ENCODE data around the gene TSPAN4.

Gene TSPAN4

DNA sequence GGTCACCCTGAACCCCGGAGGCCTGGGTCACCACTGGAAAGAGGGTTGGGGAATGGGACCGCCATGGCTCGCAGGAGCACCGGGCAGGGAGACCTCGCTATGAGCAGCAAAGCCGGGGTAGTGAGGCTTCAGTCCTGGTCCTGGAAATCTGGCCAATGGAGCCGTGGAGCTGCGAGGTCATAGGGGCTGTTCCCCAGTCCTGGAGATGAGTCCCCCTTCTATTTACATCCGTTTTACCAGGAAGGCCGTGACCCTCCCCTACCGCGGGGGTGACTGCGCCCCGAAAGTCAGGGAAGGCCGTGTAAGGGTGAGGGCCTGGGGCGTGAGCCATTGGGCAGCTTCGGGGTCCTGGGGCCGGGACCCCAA, 38.1 kb upstream of the TSPAN4 start:
- DNase-seq (ENCODE audit: low read depth), result no peak

DNA sequence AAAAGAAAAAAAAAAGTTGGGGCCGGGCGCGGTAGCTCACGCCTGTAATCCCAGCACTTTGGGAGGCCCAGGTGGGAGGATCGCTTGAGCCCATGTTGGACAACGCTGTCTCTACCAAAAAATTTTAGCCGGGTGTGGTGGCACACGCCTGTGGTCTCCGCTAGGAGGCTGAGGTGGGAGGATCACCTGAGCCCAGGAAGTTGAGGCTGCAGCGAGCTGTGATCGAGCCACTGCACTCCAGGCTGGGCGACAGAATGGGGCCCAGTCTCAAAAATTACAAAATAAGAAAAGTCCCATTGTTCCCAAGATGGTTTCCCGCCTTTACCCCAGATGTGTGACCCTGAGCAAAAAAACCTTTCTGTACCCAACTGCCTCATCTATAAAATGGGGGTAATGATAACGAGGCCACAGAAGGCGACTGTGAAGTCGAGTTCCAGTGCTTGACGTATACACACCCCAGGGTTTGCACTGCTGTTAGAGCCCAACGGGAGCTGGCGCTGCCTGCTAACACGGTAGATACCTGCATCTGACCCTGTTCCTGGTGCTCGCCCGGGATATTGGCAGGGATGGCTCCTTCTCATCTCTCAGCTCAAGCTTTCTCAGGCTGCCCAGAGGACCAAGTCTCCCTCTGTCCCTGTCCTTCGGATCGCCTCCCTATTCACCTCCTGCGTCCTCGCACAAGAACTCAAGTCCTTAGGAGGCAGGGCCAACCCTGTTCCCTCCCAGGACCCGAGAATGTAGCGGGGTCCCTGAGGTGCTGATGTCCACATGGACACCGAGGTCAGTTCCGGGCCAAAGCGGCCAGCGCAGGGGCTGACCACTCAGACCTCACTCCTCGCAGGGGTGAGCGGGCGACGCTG, 34.0 kb upstream of the TSPAN4 start:
- DNase-seq (ENCODE audit: low read depth), result no peak

DNA sequence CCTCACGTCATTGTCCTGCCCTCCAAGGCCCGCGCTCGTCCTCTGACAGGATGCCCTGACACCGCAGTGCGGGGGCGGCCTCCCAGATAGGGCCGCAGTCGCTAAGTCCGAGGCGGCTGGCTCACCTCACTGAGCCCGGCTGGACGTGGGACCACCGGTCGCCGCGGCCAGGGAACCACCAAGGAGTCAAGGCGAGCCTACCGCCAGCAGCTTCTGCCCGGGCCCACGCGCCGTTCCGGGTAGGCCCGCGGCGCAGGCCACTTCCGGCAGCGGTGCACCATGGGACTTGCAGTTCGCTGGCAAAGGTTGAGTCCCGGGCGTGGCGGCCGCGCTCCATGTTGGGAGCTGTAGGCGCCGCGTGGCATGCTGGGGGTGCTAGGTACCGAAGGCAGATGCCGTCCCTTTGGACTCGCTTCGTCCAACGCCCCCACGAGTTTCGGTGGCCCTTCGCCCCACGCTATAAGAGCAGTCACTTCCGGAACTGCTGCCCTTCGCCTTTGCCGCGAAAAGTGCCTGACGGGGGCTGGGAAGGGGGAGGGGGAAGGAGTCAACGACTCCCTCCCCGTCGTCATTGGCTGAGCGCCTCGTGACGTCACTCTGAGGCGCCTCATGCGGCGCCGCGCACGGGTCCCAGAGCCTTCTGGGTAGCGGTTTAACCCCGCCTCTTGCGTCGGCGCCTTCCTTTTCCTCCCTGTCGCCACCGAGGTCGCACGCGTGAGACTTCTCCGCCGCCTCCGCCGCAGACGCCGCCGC, 33.2 kb upstream of the TSPAN4 start, which contains the start of gene RPLP2:
Gene RPLP2 (plus strand): TSS at position 681 of the 753 bp plus-strand sequence. CDS start 268 bp downstream, outside the sequence.
- peak; percentile 96 for DNase-seq (ENCODE audit: low read depth)

DNA sequence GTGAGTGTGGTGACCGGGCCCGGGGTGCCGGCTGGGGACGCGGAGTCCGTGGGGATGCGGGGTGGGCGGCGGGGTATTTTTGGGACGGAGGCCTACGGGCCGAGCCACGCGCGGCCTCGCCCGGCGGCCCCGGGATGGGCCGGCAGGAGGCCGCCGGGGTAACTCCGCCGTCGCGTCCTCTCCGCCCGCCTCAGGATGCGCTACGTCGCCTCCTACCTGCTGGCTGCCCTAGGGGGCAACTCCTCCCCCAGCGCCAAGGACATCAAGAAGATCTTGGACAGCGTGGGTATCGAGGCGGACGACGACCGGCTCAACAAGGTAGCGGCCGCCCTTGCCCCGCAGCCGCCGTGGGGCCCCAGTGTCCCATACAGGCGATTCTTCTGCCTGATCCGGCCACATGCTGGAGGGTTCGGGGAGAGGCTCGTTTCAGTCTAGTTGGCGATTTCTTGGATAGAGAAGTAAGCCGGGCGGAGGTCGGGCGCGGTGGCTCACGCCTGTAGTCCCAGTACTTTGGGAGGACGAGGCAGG, 32.5 kb upstream of the TSPAN4 start:
- no peak for DNase-seq (ENCODE audit: low read depth)

DNA sequence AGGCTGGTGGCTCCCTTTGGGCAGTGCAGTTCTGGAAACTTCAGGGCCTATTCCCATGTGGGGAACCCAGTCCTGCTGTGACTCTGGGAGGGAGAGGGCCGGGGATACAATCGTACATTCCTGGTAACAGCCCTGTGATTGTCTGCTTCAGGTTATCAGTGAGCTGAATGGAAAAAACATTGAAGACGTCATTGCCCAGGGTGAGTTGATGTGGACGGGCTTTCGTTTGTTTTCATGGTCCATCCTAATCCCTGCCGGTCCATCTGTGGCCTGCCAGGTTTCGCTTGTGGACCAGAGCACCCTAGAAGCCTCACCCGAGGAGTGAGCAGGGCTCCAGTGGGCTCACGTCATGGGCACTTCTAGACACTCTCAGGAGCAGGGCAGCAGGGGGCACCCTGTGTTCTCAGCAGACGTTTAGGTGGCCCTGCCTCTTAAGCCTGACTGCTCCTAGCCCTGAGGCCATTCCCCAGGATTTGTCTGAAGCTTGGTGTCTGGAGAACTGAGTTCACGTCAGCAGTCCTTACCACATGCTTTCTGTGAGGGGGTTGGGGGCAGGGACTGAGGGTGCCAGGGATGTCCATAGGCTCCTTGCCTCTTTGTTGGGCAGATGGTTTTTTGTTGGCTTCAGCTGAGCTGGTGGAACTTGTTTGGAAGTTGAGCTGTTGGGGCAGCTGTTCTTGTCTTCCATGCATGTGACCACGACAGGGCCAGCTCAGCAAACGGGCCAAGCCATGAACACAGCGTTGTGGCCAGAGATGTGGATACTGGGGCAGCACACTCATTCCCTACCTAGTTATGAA, 31.0 kb upstream of the TSPAN4 start:
- no peak for DNase-seq (ENCODE audit: low read depth)

DNA sequence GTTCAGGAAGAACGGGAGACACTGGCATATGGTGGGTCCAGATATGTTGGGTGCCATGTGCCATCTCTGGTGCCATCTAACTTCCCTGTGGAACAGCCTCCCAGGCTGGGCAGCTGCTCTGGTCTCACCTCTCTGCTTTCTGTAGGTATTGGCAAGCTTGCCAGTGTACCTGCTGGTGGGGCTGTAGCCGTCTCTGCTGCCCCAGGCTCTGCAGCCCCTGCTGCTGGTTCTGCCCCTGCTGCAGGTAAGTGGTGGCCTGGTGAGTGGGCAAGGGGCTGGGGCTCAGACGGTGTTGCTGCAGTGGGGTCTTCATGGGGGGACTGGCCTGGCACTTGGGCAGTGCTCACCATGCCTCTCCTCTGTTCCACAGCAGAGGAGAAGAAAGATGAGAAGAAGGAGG, 30.3 kb upstream of the TSPAN4 start:
- no peak for DNase-seq (ENCODE audit: low read depth)

DNA sequence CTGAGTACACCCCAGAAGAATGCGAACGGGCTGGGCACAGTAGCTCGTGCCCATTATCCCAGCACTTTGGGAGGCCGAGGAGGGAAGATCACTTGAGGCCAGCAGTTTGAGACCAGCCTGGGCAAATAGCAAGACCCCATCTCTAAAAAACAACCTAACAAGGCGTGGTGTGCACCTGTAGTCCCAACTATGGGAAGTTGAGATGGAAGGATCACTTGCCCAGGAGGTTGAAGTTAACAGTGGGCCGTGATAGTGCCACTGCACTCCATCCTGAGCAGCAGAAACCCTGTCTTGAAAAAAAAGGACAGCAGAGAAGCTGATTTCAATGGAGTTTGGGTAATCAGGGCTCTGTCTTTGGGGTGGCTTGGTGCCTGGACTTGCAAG, 29.6 kb upstream of the TSPAN4 start:
- DNase-seq (ENCODE audit: low read depth), result no peak

DNA sequence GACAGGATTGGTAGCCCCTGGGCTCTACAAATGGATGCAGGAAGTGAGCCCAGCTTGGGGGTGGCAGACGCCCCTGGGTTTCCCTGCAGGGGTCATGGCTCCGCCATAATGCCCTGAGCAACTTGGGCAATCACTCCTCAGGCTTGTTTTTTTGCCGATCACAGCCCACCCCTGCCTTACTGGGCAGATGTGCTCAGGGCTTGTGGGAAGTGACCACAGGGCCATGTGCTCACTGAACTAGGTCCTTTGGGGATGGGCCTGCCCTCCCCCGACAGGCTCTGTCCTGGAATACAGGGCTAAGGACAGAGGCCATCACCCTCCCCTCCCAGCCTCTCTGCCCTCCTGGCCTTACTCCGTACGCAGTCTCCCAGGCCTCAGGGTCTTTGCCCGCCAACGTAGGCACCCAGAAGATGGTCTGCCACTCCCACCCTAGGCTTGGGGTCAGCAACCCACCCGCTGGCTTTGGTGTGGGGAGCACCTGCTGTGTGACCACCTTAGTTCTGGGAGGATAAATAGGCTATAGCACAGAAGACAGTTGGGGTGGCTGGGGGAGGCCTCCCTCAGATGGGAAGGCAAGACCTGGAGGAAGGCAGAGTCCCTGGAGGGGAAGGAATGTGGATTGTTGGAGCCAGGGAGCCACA, 29.1 kb upstream of the TSPAN4 start:
- DNase-seq (ENCODE audit: low read depth), result no peak

DNA sequence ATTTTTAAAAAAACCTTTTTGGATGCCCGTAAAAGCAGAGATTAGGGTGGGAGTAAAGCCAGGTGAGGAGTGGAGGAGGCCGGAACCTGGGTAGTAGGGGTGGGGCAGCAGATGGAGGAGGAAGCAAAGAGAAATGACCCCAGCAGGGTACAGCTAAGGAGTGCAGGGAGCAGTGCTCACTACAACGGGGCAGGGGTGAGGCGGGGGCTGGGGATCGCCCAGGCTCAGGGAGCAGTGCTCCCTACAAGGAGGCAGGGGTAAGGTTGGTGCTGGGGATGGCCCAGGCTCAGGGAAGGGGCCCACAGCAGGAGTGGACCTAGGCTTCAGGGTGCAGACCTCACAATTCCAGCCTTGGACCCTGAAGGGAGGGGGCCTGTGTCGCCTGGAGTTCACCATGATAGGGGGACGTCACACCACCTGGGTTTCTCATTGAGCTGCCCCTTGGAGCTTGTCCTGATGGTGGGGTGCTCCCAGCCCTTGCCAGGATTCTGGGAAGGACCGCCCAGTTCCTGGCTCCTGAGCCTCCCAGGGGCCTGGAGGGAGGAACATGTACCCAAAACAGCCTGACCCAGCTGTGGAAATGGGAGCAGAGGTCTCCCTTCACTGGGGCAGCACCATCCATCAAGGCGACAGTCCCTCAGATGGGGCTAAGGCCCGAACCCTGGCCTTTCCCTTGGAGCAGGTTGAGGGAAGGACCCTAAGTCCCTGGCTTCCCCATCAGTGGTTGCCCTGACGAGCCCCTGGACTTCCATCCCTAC, 26.8 kb upstream of the TSPAN4 start:
- no peak for DNase-seq (ENCODE audit: low read depth)

DNA sequence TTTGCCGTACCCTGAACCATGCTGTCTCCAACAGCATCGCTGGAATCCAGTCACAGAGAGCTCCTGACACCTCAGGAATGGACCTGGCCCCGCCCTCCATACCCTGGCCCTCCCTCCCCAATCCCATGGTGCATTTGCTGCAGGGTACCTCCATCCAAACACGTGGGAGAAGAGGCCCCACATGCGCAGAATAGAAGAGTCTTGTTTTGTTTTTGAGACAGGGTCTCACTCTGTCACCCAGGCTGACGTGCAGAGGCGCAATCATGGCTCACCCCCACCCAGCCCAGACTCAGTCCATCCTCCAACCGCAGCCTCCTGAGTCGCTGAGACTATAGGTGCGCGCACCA, 26.2 kb upstream of the TSPAN4 start:
- DNase-seq (ENCODE audit: low read depth), result no peak

DNA sequence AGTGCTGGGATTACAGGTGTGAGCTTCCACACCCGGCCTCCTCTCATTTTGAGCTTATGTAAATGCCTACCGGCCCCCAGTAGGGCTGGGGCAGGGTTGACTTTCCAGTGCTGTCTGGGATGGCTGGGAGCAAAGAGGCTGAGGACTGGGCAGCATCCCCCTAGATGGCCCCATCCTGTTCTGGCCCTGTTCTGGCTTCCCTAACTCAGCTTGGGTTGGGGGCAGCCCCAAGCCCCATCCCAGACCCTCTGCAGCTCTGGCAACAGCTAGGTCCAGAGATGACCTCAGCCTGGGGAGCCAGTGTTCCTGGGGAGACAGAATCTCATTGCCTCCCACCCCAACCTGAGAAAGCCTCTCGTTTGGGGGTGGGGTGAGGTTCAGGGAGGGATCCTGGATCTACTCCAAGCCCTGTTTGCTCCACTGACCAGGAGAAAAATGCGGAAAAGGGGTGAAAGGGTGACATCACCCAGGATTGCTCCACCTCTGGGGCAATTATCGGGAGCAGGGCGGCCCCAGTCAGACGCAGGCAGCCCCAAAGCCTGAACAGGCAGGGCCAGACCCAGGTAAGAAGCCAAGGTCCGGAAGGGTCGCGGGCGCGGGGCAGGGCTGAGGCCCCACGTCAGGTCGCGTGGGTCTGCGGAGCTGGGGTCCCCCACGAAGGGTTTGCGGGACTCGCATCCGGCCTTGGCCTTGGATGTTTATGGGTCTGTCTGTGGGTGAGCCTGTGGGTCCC, 24.1 kb upstream of the TSPAN4 start, which contains the start of gene PNPLA2:
Gene PNPLA2 (plus strand): TSS at position 519 of the 733 bp plus-strand sequence. CDS start 805 bp downstream, outside the sequence.
- no peak for DNase-seq (ENCODE audit: low read depth)

DNA sequence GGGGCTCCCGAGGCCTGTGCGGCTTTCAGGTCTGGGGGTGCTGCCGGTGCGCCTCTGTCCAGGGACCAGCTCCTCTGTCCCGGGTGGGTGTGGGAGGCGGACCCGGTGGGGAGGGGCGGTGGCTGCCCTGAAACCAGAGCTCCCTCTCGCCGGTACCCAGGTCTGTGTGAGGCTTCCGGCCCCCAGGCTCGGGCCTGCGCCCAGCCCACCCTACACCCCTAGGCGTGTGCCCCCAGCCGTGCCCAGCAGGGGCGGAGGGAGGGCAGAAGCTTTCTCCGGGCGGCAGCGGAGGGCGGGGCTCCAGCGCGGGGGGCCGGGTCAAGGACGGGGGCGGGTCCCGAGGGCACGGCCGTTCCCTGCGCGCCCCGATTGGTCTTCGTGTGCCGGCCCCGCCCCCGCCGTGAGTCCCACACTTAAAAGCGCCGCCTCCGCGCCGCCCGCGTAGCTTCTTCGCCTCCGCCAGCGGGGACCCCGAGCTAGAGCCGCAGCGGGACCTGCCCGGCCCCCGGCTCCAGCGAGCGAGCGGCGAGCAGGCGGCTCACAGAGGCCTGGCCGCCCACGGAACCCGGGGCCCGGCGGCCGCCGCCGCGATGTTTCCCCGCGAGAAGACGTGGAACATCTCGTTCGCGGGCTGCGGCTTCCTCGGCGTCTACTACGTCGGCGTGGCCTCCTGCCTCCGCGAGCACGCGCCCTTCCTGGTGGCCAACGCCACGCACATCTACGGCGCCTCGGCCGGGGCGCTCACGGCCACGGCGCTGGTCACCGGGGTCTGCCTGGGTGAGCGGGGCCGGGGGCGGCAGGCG, 23.3 kb upstream of the TSPAN4 start:
- peak; percentile 84 for DNase-seq (ENCODE audit: low read depth)

DNA sequence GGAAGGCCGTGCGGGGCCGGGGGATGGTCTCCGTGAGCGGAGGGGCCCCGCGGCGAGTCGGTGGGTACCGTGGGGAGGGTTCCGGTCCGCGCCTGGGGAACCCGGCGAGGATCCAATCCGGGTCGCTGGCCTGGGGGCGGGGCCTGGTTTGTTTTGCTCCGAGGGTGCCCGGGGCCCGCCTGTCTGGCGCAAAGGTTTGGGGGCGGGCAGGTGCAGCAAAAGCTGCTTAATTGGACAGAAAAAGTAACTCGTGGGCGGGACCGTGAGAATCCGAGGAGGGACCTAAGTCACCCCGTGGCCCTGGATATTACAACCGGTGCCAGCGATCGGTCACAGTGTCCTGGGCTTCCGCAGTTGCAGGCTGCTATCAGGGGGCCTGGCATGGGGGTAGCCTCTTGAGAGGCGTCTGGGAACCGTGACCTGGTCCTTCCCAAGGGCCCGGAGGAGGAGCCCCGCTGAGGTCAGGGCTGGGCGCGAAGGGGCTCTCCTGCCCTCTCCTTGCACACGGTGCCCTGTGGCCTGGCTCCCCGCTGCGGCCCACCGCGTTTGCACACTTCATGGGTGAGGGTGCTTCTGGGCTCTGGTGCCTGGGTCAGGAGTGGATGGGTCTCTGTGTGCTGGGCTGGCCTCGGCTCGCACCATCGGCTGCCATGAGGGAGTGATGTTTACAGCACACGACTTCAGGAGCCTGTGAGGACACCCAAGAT, 22.6 kb upstream of the TSPAN4 start:
- DNase-seq (ENCODE audit: low read depth), result peak; percentile 92

DNA sequence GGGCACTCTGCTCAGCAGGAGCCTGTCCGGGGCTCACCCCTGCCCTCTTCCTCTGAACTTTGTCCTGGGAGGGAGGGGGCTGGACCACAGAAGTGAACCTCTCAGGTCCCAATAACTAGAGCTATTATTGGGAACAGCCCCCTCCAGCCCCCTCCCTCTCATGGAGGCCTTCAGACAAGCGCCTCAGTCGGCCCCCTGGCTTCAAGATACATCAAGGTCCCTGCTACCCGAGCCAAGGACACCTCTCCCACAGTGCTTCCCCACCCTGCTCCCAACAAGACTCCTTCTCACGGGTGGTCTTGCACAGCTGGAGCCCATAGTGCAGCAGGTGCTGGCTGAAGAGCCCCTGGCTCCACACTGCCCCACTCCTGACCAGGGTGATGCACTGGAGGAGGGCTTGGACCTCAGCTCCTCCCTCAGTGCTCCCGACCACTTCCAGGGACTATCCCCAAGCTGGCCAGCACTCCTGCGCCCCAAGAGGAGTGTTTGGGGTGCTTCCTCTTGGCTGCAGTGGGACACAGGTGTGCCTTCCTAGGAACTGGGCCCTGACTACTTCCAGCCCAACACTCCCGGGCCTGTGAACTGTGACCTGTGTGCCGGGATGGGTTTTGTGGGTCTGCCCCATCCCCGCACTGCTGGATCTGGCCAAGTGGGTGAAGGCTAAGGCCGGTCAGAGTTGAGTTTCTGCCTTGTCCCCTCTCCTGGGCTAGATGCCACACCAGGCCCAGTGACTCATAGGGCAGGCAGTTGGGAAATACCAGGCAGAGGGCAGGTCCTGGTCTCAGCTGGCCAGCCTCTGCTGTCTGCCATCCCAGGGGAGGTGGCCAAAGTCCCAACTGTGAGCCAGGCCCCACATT, 21.8 kb upstream of the TSPAN4 start:
- DNase-seq (ENCODE audit: low read depth), result no peak

DNA sequence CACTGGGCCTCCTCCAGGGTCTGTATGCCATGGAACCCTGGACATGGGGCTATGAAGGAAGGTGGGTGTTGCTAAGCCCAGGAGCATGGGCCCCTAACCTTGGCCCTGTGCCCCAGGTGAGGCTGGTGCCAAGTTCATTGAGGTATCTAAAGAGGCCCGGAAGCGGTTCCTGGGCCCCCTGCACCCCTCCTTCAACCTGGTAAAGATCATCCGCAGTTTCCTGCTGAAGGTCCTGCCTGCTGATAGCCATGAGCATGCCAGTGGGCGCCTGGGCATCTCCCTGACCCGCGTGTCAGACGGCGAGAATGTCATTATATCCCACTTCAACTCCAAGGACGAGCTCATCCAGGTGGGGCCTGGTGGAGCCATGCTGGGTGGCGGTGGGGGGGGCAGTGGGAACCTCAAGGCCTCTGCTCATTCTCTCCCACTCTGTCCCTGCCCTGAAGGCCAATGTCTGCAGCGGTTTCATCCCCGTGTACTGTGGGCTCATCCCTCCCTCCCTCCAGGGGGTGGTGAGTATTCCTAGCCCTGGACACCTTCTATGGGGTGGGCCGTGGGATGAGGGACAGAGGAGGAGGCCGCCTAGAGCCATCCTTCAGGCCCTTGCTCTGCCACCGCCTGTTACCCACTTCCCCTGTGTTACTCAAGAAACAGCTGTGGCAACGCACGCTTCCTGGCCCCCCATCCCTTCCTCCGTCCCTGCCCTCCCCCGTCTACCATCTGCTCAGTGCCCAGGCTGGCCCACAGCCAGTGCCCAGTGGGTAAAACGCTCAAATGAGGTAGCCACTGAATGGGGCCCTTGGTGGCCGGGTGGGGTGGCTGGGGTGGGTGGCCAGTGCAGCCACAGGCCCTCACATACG, 20.9 kb upstream of the TSPAN4 start:
- DNase-seq (ENCODE audit: low read depth), result no peak

DNA sequence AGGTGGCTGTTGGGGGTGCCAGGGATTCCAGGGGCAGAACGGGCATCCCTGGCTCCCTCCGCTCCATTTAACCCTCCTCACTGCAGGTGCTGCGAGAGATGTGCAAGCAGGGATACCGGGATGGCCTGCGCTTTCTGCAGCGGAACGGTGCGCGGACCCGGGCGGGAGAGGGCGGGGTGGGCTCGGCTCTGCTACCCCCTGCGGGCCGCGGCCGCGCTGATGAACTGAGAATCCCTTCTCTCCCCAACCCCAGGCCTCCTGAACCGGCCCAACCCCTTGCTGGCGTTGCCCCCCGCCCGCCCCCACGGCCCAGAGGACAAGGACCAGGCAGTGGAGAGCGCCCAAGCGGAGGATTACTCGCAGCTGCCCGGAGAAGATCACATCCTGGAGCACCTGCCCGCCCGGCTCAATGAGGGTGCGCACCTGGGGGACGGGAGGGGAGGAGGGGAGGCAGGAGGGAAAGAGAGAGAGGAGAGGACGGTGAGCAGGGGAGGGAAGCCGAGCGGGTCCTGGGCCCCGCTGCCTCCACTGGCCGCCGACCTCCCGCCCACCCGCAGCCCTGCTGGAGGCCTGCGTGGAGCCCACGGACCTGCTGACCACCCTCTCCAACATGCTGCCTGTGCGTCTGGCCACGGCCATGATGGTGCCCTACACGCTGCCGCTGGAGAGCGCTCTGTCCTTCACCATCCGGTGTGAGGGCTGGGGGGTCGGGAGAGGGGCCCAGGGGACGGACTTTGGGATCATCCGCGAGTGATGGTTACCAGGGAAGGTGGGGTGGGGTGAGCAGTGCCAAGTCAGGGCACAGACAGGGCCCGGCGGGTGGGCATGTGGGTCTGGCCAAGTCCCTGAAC, 19.0 kb upstream of the TSPAN4 start:
- DNase-seq (ENCODE audit: low read depth), result no peak
